ENCODE data around the gene KCNK5.
A peak's percentile ranks its signal among the peaks of the same experiment; 100 is the strongest.

Gene KCNK5

DNA sequence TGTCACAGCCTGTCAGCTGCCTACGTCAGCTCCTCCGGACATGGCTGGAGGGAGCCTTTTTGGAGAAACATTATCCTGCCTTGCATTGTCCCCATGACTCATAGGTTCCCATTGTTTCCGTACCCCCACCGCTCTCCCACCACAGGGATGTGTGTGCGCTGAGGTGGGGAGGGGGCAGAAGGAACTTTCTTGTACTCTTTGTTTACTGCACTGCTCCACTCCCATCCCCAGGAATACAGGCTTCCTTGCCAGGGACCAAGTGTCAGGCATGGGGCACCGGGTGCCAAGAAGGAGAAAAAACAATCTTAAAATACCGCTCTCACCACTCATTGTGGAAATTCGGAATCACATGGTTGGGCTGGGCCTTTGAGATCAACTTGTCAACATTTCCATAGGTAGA, 51.0 kb downstream of the KCNK5 start:
- DNase-seq, result no peak

DNA sequence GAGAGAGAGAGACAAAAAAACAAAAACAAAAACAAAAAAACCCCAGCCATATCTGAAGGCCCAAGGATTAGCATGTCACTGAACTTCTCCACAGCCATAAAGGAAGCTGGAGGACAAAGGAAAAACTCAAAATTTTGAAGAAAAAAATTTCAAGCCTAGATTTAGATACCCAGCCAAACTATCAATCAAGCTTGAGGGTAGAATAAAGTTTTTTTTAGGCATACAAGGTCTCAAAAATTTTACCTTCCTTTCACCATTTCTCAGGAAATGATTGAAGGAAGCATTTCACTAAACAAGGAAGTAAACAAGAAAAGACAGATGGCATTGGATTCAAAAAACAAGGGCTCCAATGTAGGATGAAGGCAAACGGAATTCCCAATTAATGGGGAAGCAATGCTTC, 52.1 kb downstream of the KCNK5 start:
- DNase-seq, result no peak

DNA sequence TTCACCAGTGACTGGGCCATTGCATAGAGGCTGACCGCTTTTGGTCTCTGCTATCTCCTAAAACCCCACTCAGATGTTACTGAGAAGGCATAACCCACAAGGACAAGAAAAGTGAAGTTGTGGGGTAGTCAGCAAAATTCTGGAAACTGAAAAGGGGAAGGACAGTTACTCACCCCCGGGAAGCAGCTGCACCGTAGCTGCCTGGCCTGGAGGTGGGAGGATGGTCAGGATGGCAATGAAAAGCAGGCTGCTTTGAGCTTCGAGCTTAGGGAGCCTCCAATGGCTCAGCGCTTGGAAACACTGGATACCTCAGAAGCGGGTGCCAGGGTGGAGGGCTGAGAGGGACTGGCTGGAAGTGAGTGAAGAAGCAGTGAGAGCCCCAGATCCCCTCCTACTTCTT, 56.0 kb downstream of the KCNK5 start:
- DNase-seq, result peak in 2 of 56 donors; percentile 2 to 7

DNA sequence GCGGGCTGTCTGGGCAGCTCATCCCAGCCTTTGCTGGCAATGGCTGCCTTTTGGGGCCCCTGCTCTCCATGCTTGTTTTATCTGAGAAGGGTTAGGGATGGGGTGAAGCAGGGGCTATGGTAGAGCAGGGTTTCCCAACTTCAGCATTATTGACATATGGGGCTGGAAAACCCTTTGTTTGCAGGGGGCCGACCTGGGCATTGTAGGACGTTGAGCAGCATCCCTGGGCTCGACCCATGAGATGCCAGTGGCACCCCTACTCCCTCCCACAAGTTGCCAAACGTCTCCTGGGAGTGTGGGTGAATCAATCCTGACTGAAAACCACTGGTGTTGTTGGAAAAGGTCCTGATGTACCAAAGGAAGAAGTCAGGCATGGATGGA, 56.9 kb downstream of the KCNK5 start:
- DNase-seq, result no peak

DNA sequence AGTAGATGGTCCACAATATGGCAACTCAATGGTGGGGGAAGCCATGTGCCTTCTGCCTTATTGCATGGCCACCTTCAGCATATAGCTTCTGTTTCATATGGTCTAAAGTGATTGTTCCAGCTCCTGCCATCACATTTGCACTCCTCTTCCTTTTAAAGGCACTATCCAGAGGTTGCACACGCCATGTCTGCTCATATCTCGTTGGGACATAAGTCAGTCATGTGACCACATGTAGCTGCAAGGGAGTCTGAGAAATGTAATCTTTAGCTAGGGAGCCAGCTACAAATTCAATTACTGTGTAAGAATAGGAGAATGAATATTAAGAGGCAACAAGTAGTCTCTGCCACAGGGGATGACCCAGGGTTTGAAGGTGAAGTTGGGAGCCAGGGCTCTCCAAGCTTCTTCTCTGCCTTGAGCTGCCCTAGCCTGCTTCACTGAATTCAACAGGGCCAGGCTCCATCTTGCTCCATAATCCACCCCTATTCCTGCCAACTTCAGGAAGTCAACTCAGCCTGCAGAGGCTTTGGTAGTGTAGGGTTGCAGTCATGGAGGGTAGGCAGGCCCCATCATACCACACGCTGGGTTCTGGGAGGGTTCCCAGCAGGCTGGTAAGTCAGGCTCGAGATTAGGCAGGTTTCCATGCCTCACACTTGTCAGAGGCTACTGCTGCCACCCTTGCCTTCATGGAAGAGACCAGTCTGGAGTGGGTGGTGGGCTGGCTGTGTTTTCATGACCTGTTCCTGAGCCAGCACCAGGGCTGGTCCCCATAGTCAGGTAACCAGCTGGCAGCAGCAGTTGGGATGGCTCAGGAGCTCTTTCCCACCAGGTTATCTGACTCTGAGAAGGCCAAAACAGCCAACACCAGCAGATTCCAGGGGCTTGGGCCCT, 57.5 kb downstream of the KCNK5 start:
- DNase-seq, result no peak

DNA sequence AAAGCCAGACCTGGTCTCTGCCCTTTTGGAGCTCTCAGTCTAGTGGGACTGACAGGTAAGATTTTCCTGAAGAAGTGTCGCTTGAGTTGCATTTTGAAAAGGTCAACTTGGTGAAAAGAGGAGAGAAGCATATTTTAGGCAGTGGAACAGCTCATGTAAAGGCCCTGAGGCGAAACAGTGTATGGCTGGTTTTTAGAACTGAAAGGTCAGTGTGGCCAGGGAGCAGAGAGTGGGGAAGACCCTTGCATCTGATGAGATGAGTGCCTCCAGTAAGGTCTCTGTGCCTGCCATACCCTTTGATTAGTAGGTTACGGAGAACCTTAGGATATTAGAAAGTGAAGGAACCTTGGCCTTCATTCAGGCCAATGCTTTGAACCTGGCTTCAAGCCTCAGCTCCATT, 58.4 kb downstream of the KCNK5 start:
- no peak for DNase-seq

DNA sequence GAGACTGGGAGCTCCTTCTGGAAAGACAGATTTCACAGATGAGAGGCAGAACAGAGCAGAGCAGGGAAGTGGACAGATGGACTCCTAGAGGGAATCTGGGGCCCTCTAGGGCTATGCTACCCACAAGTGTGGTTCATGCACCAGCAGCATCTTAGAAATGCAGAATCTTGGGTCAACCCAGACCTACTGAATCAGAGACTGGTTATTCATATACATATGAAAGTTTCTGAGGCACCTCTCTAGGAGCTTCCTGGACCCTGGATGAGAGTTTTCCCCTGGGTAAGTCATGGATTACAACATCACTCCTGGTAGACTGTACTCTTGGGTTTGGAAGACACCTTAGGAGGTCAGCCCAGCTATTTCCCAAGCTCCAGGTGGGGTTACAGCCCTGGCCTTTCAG, 58.9 kb downstream of the KCNK5 start:
- DNase-seq, result no peak

DNA sequence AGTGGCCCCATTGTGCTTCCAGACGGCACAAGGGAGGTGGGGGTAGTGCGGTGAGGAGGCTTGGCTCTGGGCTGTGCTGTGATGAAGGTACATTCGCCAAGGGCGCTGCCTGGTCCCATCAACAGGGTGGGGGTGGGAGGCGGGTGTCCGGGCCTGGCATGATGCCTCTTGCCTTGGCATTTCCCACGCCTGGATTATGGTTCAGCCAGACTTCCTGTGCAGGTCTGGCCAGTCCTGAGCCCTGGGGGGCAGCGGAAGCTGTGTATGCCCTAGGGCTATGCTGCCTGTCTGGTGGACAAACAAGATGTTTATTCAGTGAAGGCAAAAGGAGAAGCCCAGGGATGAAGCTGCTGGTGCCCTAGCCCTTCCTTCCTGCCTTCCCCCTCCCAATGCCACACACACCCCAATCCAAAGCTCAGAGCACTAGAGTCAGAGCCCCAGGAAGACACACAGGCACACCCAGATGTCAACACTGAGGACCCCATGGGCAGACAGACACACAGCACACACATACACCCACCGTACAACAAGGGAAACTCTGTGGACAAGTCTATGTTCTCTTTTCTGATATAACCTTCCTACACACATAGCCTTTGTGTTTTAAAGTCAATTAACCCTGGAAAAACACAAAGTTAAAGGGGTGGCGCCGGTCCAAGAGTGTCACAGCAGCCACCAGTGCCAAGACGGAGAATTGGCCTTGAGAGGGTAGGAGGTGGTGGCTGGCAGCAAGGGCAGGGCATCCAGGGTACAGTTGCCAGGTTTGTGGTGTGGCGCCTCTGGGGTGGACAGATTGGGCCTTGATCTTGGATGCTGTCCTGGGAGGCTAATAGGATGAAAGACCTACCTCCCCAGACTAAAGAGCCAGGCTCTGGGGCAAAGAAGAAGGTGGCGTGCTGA, 59.6 kb downstream of the KCNK5 start:
- no peak for DNase-seq

DNA sequence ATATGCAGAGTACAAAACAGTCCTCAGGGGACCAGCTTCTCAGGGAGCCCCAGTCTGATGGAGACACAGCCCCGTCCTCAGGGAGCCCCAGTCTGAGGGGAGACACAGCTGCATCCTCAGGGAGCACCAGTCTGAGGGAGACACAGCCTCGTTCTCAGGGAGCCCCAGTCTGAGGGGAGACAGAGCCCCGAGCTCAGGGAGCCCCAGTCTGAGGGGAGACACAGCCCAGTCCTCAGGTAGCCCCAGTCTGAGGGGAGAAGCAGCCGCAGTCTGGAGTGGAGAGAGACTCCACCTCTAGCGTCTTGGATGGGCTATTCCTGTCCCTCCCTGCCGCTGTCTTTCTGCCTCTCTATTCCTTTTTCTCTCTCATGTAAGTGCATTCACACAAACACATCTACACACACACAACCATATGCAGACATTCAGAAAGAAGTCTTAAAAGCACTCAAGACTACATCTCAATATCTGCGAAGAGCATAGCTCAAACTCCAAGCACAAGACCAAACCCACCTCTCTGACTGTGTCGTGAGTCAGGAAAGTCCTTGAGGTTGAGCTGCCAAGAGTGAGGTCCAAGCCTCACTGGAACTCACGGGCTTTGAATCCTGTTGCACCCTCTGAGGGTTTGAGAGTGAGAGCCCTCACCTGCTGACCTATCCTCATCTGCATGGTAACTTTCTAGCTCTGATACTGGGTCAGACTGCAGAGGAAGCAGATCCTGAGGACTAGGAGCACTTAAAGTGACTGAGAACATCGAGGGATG, 61.2 kb downstream of the KCNK5 start:
- no peak for DNase-seq

DNA sequence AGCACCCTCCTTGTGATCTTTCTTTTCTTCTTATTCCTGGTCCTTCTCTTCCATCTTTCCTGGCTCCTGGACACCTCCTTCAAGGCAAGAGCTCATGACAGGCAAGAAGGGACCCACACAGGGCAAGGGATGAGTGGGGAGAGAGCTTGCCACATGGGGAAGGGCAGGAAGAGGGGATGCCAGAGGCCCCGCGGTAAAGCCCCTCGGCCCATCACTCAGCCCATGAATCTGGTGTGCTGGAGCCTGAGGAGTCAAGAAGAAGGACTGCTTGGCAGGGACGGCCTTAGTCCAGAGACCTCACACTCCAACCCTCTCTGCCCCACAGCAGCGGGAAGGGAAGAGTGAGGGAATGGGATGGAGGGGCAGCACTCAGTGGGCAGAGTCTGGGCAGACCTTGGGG, 62.0 kb downstream of the KCNK5 start:
- no peak for DNase-seq

DNA sequence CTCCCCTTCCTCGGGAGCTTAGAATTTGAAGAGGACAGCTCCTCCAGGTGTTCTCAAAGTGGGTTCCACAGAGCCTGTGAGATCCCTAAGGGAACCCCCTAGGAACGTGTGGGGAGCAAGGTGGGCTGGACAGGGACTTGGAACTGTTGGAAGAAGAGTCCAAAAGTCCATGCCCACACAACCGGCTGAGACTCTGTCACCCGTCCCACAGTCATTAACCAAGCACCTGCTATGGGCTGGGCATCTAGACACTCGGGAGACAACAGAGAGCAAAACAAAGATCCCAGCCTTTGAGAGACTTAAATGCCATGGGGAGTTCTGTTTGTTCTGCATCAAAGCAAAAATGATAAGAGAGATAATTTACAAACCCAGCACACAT, 62.4 kb downstream of the KCNK5 start:
- DNase-seq, result no peak

DNA sequence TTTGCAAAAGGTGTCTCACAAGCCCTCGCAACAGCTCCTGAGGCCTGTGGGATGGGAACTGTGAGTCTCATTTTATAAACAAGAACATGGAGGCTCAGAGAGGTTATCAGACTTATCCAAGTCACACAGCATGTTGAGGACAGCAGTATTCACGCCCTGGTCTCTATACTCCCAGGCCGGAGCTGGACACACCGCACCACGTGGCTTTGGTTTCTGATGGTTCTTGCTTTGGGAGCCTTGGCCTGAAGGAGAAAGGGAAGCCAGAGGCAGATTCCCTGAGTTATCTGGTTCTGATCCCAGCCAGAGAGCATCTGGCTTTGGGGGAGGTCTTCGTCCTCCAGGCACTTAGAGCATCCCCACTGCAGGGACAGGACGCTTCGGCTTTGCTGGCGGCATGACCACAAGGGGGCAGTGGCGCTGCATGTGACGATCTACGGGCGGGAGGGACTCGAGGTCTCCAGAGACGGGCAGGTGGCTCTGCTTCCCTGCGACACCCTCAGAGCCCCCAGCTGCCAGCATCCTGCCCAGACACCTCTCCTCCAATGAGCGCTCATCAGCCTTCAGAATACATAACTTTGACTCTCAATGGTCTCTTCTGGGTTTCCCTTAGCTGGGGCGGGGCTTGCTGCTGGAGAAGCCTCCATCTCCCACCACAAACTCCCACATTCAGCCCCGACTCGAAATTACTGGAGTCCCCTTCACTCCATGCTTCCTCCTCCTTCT, 62.9 kb downstream of the KCNK5 start:
- peak in 47 of 56 donors; percentile 4 to 77 (median 36) for DNase-seq

DNA sequence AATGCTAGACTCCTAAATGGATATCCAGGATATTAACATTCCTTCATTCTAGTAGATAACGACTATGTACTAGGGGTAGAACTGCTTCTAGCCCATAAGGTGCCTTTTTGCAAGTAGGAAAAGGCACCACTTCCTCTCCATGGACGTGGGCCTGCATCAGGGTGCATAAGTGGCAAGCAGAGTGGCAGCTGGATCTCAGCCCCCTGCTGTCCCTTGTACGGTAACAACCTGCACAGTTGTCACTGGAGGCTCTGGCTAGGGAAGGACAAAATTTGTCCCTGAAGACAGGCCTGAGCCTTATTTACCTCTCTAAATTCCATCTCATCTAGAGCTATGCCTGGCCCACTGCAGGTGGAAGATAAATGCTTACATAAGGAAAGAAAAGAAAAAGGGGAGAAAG, 71.8 kb downstream of the KCNK5 start:
- no peak for DNase-seq

DNA sequence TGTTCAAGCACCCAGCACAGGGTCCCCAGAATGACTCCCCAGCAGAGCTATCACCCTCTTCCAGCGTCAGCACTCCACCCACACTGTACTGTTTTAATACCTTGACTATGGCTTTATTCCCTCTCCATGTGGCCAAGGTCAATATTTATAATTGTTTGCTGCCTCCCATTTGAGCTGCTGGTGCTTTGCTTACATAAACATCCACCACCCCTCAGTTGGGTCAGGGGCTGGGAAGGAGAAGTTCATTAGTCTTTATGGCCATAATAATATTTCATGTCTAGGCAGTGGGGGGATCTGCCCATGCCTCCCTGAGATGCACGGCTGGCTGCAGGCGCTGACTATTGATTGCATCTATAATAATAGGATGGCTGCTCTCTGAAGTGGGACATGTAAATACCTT, 72.5 kb downstream of the KCNK5 start:
- DNase-seq, result no peak

DNA sequence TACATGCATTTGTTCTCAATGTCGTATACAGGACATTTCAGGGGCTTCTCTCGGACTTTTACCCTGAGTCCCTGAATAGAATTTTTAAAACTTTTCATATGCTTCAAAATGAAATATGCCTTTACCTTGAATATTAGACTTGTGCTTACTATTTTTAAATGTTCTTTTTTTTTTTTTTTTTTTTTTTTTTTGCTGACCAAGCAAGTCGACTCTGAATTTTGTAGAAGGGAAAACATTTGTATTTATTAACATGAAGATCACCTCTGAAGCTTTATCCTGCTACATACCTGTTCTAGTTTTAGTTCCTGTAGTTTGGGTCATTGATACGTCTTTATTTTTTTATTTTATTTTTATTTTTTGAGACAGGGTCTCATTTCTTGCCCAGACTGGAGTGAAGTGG, 74.6 kb downstream of the KCNK5 start:
- no peak for DNase-seq

DNA sequence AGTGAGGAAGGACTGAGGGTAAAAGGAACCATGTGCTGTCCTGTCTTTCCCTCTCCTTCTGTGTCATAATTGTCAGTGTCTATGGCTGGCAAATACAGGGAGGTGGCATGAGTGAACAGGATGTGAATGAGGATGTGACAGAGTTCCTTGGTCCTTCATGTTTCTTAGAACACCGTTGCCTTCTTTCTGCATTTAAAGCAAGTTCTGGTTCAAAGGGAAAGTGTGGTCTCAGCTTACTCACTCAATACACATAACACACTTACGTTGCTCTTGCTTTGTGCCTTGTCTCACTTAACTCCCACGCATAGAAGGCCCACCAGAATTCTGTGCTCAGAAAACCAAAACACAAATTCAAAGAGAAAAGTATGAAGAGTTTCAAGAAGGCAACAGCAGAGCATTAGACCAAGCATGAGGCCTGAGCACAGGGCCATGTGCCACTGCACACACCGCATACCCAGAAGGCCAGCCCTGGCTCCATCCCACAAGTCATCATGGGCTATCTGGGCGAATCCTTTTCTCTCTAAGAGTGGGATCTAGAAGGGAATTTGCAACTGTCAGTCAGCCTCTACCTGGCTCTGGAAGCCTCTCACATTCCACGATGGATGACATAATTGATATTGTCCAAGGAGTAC, 75.4 kb downstream of the KCNK5 start:
- no peak for DNase-seq

DNA sequence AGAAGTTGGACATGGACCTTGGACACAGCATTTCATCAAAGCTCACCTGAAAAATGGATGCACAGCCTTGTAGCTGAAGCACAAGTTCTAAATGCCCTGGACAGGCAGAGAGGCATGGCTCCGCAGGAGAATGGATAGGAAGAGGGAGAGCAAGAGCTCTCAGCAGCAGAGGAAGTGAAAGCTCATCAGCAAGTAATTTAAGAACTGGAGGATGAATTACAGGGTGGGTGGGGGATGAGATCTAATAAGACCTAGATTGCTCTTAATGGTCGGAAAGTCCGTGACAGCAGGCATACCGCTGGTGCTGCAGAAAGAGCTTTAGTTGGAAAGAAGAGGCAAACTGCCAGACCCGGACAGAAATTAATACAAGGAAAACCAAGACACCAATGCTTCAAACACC, 77.0 kb downstream of the KCNK5 start:
- DNase-seq, result no peak

DNA sequence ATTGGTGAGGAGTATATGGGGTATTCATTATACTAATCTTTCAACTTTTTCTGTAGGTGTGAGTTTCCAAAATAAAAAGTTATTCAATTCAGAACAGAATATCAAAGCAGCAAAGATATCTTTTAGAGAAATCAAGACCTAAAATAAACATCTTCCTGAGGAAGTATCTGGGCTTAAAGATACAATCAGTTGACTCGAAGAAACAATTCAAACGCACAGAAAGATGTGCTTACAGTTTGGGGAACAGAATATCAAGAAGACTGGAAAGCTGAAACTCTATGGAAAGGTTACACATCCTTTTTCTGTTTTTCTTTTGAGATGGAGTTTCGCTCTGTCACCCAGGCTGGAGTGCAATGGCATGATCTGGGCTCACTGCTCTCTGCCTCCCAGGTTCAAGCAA, 78.1 kb downstream of the KCNK5 start:
- DNase-seq, result no peak

DNA sequence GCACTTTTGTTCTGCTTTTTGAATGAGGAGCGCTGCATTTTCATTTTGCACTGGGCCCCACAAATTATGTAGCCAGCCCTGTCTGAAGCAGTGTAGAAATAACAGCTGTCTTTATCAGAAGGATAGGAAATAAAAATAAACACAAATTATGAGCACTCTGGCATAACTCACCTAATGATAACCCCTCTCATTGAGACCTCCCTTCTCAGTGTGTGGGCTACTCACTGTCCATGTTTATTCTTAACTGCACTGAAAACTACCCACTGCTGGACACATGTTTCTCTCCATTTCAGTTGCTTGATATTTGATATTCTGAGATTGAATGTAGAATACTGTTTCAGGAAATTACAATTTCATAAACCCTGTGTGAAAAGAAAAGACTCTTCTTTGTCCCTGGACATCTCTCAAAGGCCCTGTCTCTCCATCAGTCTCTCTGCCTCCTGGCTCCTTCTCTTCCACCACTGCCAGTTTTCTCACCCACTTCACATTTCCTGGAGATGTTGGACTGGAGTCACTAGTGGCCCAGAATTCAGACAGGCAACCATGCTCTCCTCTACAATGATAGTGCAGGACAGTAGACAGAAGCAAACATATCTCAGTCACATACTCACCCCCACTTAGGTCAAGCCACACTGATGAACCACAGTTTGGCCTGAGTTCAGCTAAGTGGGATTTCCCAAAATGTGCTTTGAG, 84.6 kb downstream of the KCNK5 start:
- DNase-seq, result no peak

Data from amygdala (tissue), 56 donors.